Thymus (tissue), 11 donors: Measurements from ENCODE around the gene ACP7. TPM values are rescaled to one million over a fixed set of nuclear protein-coding genes. Genes with fewer than 3 reads are reported as not detected.
"Not testable (repeated sequence)": the region's sequence is repeated elsewhere in the genome, so short reads cannot be mapped to it uniquely, and the experiment has no call there.

Experiments used
- DNase-seq, 9 donors: peaks; one replicate each; pipeline ENCODE4 v3.0.0-alpha.2; 2013; ENCODE audit warnings: low spot score in 9 of 9, low read depth in 6 of 9, missing footprints in 1 of 9
- H3K27ac ChIP-seq, 2 donors: one replicate each; pipeline ENCODE4 v1.5.1; 2013; ENCODE audit warnings: control low read depth in 1 of 2, low read depth in 1 of 2, low read length in 1 of 2, mild to moderate bottlenecking in 1 of 2, moderate library complexity in 1 of 2
- H3K27me3 ChIP-seq, 2 donors: one replicate each; pipeline ENCODE4 v1.5.1; 2013; ENCODE audit warnings: low read length in 1 of 2; ENCODE audit not compliant: control insufficient read depth in 2 of 2, insufficient read depth in 1 of 2
- H3K36me3 ChIP-seq, 2 donors: one replicate each; pipeline ENCODE4 v1.5.1; 2013; ENCODE audit warnings: low read length in 1 of 2, mild to moderate bottlenecking in 1 of 2, moderate library complexity in 1 of 2; ENCODE audit not compliant: control insufficient read depth in 2 of 2, insufficient read depth in 2 of 2
- H3K4me1 ChIP-seq, 2 donors: one replicate each; pipeline ENCODE4 v1.5.1; 2013; ENCODE audit warnings: low read length in 2 of 2; ENCODE audit not compliant: control insufficient read depth in 2 of 2, insufficient read depth in 2 of 2
- H3K4me3 ChIP-seq, 2 donors: one replicate each; pipeline ENCODE4 v1.5.1; 2013; ENCODE audit warnings: low read length in 2 of 2, control low read depth in 1 of 2, mild to moderate bottlenecking in 1 of 2
- H3K9me3 ChIP-seq, 2 donors: one replicate each; pipeline ENCODE4 v1.5.1; 2013; ENCODE audit warnings: low read length in 1 of 2, mild to moderate bottlenecking in 1 of 2; ENCODE audit not compliant: control insufficient read depth in 2 of 2, insufficient read depth in 1 of 2
- WGBS: extraction: QIAGEN DNeasy Blood & Tissue Kit; methylation state at CpG from one replicate; pipeline ENCODE4 v1.1.7; 2013; 5-methylcytosine and 5-hydroxymethylcytosine counted together
- polyA plus RNA-seq: library from polyadenylated mRNA; stranded (reverse); fragments of 200-250 nt; gene quantifications from one replicate; pipeline ENCODE4 v1.2.3, GENCODE V29; 2013
- total RNA-seq: library from RNA; stranded (reverse); fragments of 120-200 nt; gene quantifications from one replicate; pipeline ENCODE4 v1.2.4, GENCODE V29; 2013
- donor health status: healthy.

The ACP7 gene
- total and polyA plus RNA-seq, 2 donors = under 0.01 to 0.11 TPM

GRCh38 chr19:39084732-39085080 lies 538 bp downstream of the ACP7 start:
- Histone ChIP-seq H3K27me3 (peaks cover 31 to 57% of the 10 kb centered on the region in 2 donors), H3K9me3 (no peaks in the 10 kb centered on the region), H3K4me1 (no peaks in the 10 kb centered on the region), H3K27ac (no peak overlapping the region), H3K36me3 (no peaks in the 10 kb centered on the region), H3K4me3 (no peak overlapping the region)
- no peak for DNase-seq
- 82% methylated on average over 7 of the region's 7 CpGs for WGBS

GRCh38 chr19:39085392-39085791 lies 1.2 kb downstream of the ACP7 start:
- Histone ChIP-seq H3K4me1 (no peaks in the 10 kb centered on the region), H3K27me3 (peaks cover 31 to 57% of the 10 kb centered on the region in 2 donors), H3K27ac (no peak overlapping the region), H3K9me3 (no peaks in the 10 kb centered on the region), H3K4me3 (no peak overlapping the region), H3K36me3 (no peaks in the 10 kb centered on the region)
- DNase-seq = no peak
- 94% methylated on average over 8 of the region's 8 CpGs for WGBS

- H3K27me3 ChIP-seq = peaks cover 28 to 55% of the 10 kb centered on the region in 2 donors
- 93% methylated on average over 4 of the region's 4 CpGs for WGBS
Measured at GRCh38 chr19:39086386-39086785, 2.2 kb downstream of the ACP7 start.

GRCh38 chr19:39087907-39088686 lies 3.9 kb downstream of the ACP7 start:
- Histone ChIP-seq H3K9me3 (no peaks in the 10 kb centered on the region), H3K36me3 (no peaks in the 10 kb centered on the region), H3K27ac (no peak overlapping the region), H3K4me3 (no peak overlapping the region), H3K4me1 (no peaks in the 10 kb centered on the region), H3K27me3 (peaks cover 21 to 40% of the 10 kb centered on the region in 2 donors)
- WGBS = 91% methylated on average over 8 of the region's 8 CpGs
- no peak for DNase-seq

More at GRCh38 chr19:39086386-39086785, 2.2 kb downstream of the ACP7 start:
- Histone ChIP-seq H3K36me3 (no peaks in the 10 kb centered on the region), H3K9me3 (no peaks in the 10 kb centered on the region), H3K4me3 (no peak overlapping the region), H3K4me1 (no peaks in the 10 kb centered on the region), H3K27ac (no peak overlapping the region)
- DNase-seq = no peak

GRCh38 chr19:39090016-39090415 lies 5.8 kb downstream of the ACP7 start:
- H3K27me3 ChIP-seq = peaks cover 5 to 20% of the 10 kb centered on the region in 2 donors
- H3K27ac ChIP-seq, H3K36me3 ChIP-seq, H3K9me3 ChIP-seq, H3K4me1 ChIP-seq, DNase-seq, H3K4me3 ChIP-seq: not testable (repeated sequence)
- WGBS = 95% methylated on average over 8 of the region's 8 CpGs

- no peaks in the 10 kb centered on the region for H3K9me3 ChIP-seq
- no peaks in the 10 kb centered on the region for H3K4me1 ChIP-seq
- H3K4me3 ChIP-seq = no peak overlapping the region
- H3K27ac ChIP-seq = no peak overlapping the region
- 97% methylated on average over 4 of the region's 4 CpGs for WGBS
- no peaks in the 10 kb centered on the region for H3K36me3 ChIP-seq
- no peak for DNase-seq
- H3K27me3 ChIP-seq = peaks cover 0 to 12% of the 10 kb centered on the region in 2 donors
Measured at GRCh38 chr19:39090881-39091280, 6.7 kb downstream of the ACP7 start.

- not testable (repeated sequence) for H3K9me3 ChIP-seq, H3K27ac ChIP-seq, H3K36me3 ChIP-seq, H3K4me3 ChIP-seq, DNase-seq, H3K4me1 ChIP-seq
- peaks cover 14 to 29% of the 10 kb centered on the region in 2 donors for H3K27me3 ChIP-seq
- WGBS = 92% methylated on average over 5 of the region's 5 CpGs
Measured at GRCh38 chr19:39095799-39096540, 11.8 kb downstream of the ACP7 start.

GRCh38 chr19:39097299-39097698 lies 13.1 kb downstream of the ACP7 start:
- no peak for DNase-seq
- Histone ChIP-seq H3K27ac (no peak overlapping the region), H3K27me3 (peaks cover 14 to 32% of the 10 kb centered on the region in 2 donors), H3K36me3 (no peaks in the 10 kb centered on the region), H3K9me3 (no peaks in the 10 kb centered on the region), H3K4me3 (no peak overlapping the region), H3K4me1 (no peaks in the 10 kb centered on the region)
- 77% methylated on average over 5 of the region's 5 CpGs for WGBS

- no peaks in the 10 kb centered on the region for H3K36me3 ChIP-seq
- WGBS = 78% methylated on average over 2 of the region's 2 CpGs
- H3K4me1 ChIP-seq = no peaks in the 10 kb centered on the region
- no peak for DNase-seq
- H3K27ac ChIP-seq = no peak overlapping the region
- H3K4me3 ChIP-seq = no peak overlapping the region
- H3K27me3 ChIP-seq = peaks cover 14 to 32% of the 10 kb centered on the region in 2 donors
- no peaks in the 10 kb centered on the region for H3K9me3 ChIP-seq
Measured at GRCh38 chr19:39097721-39098120, 13.6 kb downstream of the ACP7 start.
